ENCODE results near the gene SERGEF. TPM values are rescaled to one million over a fixed set of nuclear protein-coding genes. Genes with fewer than 3 reads are reported as not detected.

SERGEF gene
- total RNA-seq, 1 experiment from 2014 or later = 13.3 TPM

GRCh38 chr11:17746096-17746495, 266.8 kb downstream of the SERGEF start:
- Histone ChIP-seq H3K27me3 (replicated peaks) (peaks cover 36% of the 10 kb centered on the region), H3K4me1 (replicated peaks) (no peaks in the 10 kb centered on the region), H3K27ac (no peak overlapping the region), H3K4me3 (no peak overlapping the region), H3K9me3 (replicated peaks) (0 out of 2 replicates have a peak, but pooled peaks cover 2% of the 10 kb centered on the region), H3K36me3 (no peaks in the 10 kb centered on the region)
- DNase-seq (ENCODE audit: low read depth in 1 of 2, low spot score in 2 of 2) = no peak

- Histone ChIP-seq H3K4me1 (replicated peaks) (no peaks in the 10 kb centered on the region), H3K27me3 (replicated peaks) (peaks cover 43% of the 10 kb centered on the region), H3K4me3 (no peak overlapping the region), H3K27ac (no peak overlapping the region), H3K9me3 (replicated peaks) (0 out of 2 replicates have a peak, but pooled peaks cover 2% of the 10 kb centered on the region), H3K36me3 (no peaks in the 10 kb centered on the region)
- no peak for DNase-seq (ENCODE audit: low read depth in 1 of 2, low spot score in 2 of 2)
Observed at GRCh38 chr11:17745023-17745772, 267.6 kb downstream of the SERGEF start.

DNA sequence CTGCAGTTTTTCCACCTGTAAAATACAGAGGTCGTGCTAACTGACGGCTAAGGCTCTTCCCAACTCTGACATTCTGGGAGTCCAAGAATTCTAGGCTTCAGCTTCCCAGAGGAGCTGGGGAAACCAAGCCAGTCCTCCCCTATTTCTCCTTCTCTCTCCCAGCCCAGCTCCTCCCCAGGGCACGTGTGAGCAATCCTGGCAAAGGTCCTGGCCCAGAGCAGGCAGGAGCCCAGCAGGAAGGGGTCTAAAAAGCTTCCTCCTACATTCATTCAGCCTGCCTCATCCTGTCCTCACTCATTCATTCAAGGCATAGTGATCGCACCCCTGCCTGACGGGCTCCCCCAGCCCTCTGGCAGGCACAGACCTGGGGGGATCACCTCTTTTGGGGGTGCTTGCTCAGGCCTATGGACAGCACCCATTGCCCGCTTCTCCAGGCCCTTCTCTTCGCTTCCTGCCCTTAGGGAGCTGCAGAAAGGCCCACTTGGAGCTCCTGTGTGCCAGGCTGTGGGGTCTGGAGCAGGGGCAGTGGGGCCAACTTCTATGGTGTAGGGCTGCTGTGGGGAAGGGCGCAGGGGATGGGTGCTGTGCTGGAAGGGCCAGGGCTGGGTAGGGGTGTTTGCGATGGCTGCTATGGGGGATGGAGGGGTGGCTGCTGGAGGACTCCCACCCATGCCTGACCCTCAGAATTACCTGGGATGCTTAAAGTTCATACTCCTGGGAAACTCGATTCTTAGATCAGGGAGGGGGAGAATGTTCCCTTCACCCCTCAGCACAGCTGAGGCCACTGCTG, 268.5 kb downstream of the SERGEF start:
- Histone ChIP-seq H3K9me3 (replicated peaks) (0 out of 2 replicates have a peak, but pooled peaks cover 2% of the 10 kb centered on the region), H3K36me3 (no peaks in the 10 kb centered on the region), H3K27ac (no peak overlapping the region), H3K27me3 (replicated peaks) (peaks cover 49% of the 10 kb centered on the region), H3K4me3 (no peak overlapping the region), H3K4me1 (replicated peaks) (no peaks in the 10 kb centered on the region)
- no peak for DNase-seq (ENCODE audit: low read depth in 1 of 2, low spot score in 2 of 2)

GRCh38 chr11:17743808-17744119, 269.1 kb downstream of the SERGEF start:
- Histone ChIP-seq H3K9me3 (replicated peaks) (0 out of 2 replicates have a peak, but pooled peaks cover 2% of the 10 kb centered on the region), H3K36me3 (no peaks in the 10 kb centered on the region), H3K27ac (no peak overlapping the region), H3K27me3 (replicated peaks) (peaks cover 55% of the 10 kb centered on the region), H3K4me3 (no peak overlapping the region), H3K4me1 (replicated peaks) (no peaks in the 10 kb centered on the region)
- DNase-seq (ENCODE audit: low read depth in 1 of 2, low spot score in 2 of 2) = no peak

GRCh38 chr11:17743026-17743807, 269.6 kb downstream of the SERGEF start:
- peaks cover 57% of the 10 kb centered on the region for H3K27me3 ChIP-seq (replicated peaks)
- no peak for DNase-seq (ENCODE audit: low read depth in 1 of 2, low spot score in 2 of 2)
- H3K36me3 ChIP-seq = no peaks in the 10 kb centered on the region
- no peak overlapping the region for H3K27ac ChIP-seq
- no peaks in the 10 kb centered on the region for H3K4me1 ChIP-seq (replicated peaks)
- 0 out of 2 replicates have a peak, but pooled peaks cover 2% of the 10 kb centered on the region for H3K9me3 ChIP-seq (replicated peaks)
- H3K4me3 ChIP-seq = no peak overlapping the region

- no peaks in the 10 kb centered on the region for H3K36me3 ChIP-seq
- no peak overlapping the region for H3K4me3 ChIP-seq
- no peak for DNase-seq (ENCODE audit: low read depth in 1 of 2, low spot score in 2 of 2)
- H3K4me1 ChIP-seq (replicated peaks) = no peaks in the 10 kb centered on the region
- no peak overlapping the region for H3K27ac ChIP-seq
- H3K9me3 ChIP-seq (replicated peaks) = no peaks in the 10 kb centered on the region
- peaks cover 61% of the 10 kb centered on the region for H3K27me3 ChIP-seq (replicated peaks)
Observed at GRCh38 chr11:17742019-17742418, 270.8 kb downstream of the SERGEF start.

- Histone ChIP-seq H3K36me3 (no peaks in the 10 kb centered on the region), H3K4me1 (replicated peaks) (no peaks in the 10 kb centered on the region), H3K27ac (no peak overlapping the region), H3K9me3 (replicated peaks) (no peaks in the 10 kb centered on the region; the same call in 1 of the 2 replicates), H3K4me3 (no peak overlapping the region), H3K27me3 (replicated peaks) (peaks cover 61% of the 10 kb centered on the region)
- no peak for DNase-seq (ENCODE audit: low read depth in 1 of 2, low spot score in 2 of 2)
Observed at GRCh38 chr11:17741487-17741886, 271.4 kb downstream of the SERGEF start.

- Histone ChIP-seq H3K4me1 (replicated peaks) (no peaks in the 10 kb centered on the region), H3K27me3 (replicated peaks) (peaks cover 65% of the 10 kb centered on the region), H3K27ac (no peak overlapping the region), H3K9me3 (replicated peaks) (peaks cover 5% of the 10 kb centered on the region), H3K4me3 (no peak overlapping the region), H3K36me3 (no peaks in the 10 kb centered on the region)
- no peak for DNase-seq (ENCODE audit: low read depth in 1 of 2, low spot score in 2 of 2)
Observed at GRCh38 chr11:17740649-17741235, 272.1 kb downstream of the SERGEF start.

DNA sequence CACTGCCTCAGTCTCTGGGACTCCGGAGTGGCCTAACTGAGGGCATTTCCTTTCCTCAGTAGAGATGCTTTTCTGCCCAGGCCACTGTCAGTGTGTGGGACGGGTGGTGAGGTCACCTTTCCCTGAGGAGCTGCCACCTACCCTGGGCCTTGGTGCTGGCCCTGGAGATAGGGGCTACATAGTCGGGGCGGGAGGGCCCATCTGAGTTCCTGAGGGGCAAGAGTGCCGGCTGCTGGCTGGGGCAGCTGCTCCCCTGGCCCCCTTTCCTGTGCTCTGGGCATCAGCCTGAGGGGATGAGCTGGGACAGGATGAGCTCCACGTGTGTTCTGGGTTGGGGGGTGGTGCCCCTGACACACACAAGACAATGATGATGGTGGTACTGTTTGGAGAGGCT, 272.9 kb downstream of the SERGEF start:
- H3K36me3 ChIP-seq = no peaks in the 10 kb centered on the region
- no peak overlapping the region for H3K4me3 ChIP-seq
- peaks cover 4% of the 10 kb centered on the region; the same call in 1 of the 2 replicates for H3K4me1 ChIP-seq (replicated peaks)
- peaks cover 9% of the 10 kb centered on the region for H3K9me3 ChIP-seq (replicated peaks)
- DNase-seq (ENCODE audit: low read depth in 1 of 2, low spot score in 2 of 2) = no peak
- H3K27ac ChIP-seq = no peak overlapping the region
- peaks cover 63% of the 10 kb centered on the region for H3K27me3 ChIP-seq (replicated peaks)

GRCh38 chr11:17738151-17738973, 274.5 kb downstream of the SERGEF start:
- Histone ChIP-seq H3K36me3 (no peaks in the 10 kb centered on the region), H3K4me1 (replicated peaks) (peaks cover 10% of the 10 kb centered on the region), H3K9me3 (replicated peaks) (peaks cover 12% of the 10 kb centered on the region), H3K4me3 (no peak overlapping the region), H3K27ac (no peak overlapping the region), H3K27me3 (replicated peaks) (peaks cover 69% of the 10 kb centered on the region)
- no peak for DNase-seq (ENCODE audit: low read depth in 1 of 2, low spot score in 2 of 2)
